Stimulated activated naive CD8-positive, alpha-beta T cell treated with anti-CD3 and anti-CD28 coated beads, Interleukin-15, Interleukin-2, amounts not matched to agents 100 U/mL and 50 U/mL, for 24 hours (primary cell): ENCODE data around the gene MRPL36.
"Not testable (repeated sequence)": the region's sequence is repeated elsewhere in the genome, so short reads cannot be mapped to it uniquely, and the experiment has no call there.

Source experiments
- ATAC-seq: fragments of 150-1000 bp; cut with Tn5 transposase; one replicate; pipeline ENCODE4 v1.10.0; 2021
- DNase-seq: peaks from one replicate; pipeline ENCODE4 v3.0.0; 2021

Gene MRPL36

DNA sequence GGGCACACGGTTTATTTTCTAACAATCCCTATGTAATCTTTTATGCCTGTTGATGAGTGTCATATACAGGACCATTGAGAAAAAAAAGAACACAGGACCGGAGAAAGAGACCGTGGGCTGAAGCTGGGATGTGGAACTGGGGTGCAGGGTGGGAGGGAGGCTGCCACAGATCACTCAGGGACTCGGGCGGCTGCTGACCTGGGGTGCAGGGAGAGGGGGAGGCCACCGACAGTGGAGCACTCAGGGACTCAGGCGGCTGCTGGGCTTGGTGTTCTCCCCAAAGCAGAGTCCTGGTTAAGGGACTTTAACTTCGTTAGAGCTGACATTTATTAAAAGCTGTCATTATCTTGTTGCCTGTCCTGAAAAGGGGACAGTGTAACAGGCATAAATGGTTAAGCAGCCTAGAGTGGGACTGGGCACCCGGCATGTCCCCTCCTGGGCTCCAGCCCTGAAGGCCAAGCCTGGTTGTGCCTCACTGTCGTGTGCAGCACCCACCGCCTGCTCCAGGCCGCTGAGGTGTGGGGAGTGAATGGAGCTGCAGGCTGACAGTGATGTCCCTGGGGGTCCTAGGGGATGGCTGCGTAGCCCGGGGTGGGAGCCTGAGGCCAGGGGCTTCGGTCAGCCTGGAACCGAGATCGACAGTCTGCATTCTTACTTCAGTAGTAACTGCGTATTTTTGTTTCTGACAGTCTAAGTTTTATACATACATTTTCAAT is 15.6 kb upstream of the MRPL36 start:
- no peak for ATAC-seq

DNA sequence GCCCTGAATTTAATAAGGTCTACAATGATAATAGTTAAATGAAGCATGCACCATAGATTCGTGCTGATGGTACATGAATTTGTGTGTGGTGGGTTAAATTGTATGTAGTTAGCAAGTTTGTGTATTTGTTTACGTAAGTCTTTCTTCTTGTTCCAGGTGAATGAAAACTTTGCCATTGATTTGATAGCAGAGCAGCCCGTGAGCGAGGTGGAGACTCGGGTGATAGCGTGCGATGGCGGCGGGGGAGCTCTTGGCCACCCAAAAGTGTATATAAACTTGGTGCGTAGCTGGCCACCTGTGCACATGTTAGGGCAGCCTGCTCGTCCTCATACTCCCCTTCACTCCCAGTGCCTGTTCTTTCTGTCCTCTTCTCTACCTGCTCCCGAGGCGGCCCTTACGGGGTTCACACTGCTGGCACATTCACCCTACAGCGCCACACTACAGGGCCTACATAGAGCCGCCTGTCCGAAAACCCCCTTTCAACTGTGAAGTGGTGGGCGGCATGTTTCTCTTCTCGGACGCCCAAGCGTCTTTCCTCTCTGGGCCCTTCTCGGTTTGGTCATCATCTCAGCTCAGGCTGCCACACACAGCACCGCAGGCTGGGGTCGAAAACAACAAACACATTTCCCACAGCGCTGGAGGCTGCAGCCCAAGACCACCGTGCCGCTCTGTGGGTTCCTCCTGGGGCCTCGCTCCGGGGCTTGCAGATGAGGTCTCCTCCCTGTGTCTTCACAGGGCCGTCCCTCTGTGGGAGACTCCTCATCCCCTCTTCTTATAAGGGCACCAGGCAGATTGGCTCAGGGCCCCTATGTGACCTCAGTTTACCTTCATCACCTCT is 14.8 kb upstream of the MRPL36 start:
- DNase-seq: no peak
- peak; percentile 13 for ATAC-seq

More for the DNA sequence above, 15.6 kb upstream of the MRPL36 start:
- DNase-seq: no peak

GRCh38 chr5:1810581-1811101 is 11.0 kb upstream of the MRPL36 start:
- DNase-seq (no peak), ATAC-seq (no peak)

DNA sequence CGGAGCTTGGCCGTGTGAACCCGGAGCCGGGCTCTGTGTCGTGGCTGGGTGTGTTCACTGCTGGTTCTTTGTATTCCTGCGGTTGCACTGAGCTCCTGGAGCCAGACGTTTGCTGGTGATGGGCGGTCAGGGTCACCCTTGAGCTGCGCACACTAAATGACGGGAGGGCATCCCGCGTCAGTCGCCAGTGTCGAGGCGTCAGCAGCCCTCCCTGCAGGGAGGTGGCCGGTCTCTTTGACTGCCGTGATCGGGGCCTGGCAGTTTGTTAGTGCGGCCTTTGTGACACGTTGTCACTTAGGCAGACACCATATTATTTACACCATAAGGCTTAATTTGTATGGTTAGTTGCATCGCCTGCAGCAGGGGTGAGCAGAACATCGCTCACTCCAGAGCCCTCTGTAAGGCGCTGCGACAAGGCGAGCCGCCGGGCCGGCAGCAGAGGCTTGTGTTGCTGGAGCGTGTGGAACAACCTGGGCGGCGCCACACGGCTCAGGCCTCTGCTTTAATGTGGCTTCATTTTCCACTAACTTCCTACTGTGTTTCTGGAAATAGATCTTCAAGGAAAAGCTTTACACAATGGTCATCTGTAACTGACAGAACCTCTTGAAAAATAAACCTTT is 9.9 kb upstream of the MRPL36 start:
- DNase-seq (no peak), ATAC-seq (no peak)

GRCh38 chr5:1808439-1808838 is 8.8 kb upstream of the MRPL36 start:
- DNase-seq (no peak), ATAC-seq (no peak)

- DNase-seq (no peak), ATAC-seq (no peak)
These were observed 8.0 kb upstream of the MRPL36 start for GRCh38 chr5:1807451-1808185.

DNA sequence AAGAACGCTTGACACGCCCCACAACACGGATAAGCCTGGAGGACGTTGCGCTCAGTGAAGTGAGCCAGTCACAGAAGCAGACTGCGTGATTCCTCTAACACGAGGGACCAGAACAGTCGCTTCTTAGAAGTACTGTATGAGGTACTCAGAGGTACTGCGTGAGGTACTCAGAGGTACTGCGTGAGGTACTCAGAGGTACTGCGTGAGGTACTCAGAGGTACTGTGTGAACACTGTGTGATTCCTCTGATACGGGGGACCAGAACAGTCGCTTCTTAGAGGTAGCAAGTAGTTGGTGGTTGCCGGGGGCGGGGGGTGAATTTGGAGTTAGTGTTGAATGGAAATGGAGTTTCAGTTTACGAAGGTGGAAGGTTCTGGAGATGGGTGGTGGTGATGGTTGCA is 7.3 kb upstream of the MRPL36 start:
- ATAC-seq: no peak
- no peak for DNase-seq

GRCh38 chr5:1806199-1806598 is 6.6 kb upstream of the MRPL36 start:
- no peak for DNase-seq

DNA sequence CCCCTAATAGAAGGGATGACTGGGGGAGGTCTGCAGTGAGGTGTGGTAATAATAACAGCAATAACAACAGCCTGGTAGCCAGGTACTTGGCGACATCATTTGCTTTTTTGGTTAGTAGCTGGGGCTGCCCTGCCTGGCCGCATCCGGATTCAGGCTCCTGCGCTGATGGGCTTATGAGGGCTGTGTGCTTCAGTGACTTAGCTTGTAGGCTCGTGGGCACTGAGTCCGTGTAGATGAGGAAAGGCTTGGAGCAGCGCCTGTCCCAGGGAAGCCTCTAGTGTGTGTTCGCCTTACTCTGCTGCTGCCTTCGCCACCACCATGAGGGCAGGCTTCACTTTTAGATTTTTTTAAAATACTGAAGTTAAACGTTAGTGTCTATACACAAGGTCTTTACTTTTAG is 6.1 kb upstream of the MRPL36 start:
- no peak for ATAC-seq
- DNase-seq: no peak

More at GRCh38 chr5:1806199-1806598, 6.6 kb upstream of the MRPL36 start:
- no peak for ATAC-seq

DNA sequence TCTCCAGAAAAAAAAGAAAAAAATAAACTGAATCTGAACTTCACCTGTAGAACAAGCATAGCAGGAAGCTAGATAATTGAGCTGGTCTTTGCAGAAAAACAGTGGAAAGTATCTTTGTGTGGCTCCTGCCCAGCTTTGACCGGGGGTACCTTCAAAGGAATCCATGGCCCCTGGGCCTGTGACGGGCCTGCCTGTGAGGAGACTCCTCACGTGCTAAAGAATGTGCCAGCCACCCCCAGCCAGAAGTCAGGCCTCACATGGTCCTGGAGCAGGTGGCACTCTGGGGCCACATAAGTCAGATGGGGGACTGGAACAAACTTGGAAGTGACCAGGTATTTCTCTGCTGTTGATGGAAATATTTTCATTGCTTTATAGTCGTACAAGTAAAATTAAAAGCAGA is 5.7 kb upstream of the MRPL36 start:
- ATAC-seq (no peak), DNase-seq (no peak)

- DNase-seq: no peak
- no peak for ATAC-seq
These were observed 4.5 kb upstream of the MRPL36 start for GRCh38 chr5:1804001-1804690.

DNA sequence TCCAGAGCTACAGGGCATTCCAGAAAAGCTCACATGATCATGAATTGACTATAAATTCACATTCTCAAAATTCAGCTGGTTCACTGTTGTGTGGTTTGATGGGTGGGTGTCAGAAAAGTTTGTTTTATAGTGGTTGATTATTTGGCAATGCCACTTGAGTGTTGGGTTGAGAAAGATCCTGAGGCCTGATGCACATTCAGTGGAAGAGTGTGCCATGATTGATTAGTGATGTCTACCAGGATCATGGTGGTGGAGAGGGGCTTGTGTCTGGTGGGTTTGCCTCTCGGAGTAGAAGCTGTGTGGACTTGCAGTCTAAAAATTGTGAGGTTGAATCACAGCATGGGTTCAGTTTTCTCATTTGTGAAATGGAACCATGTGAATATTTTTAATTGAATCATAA is 3.6 kb upstream of the MRPL36 start:
- ATAC-seq: no peak
- DNase-seq: no peak

GRCh38 chr5:1801967-1802295 is 2.3 kb upstream of the MRPL36 start:
- no peak for DNase-seq
- ATAC-seq: no peak

- peak; percentile 60 for ATAC-seq
- DNase-seq: peak; percentile 89
These were observed 1.8 kb upstream of the MRPL36 start, which contains the start of gene NDUFS6 for GRCh38 chr5:1801222-1801966. Gene NDUFS6 (plus strand): TSS chr5:1801407. CDS start chr5:1801418, 11 bp downstream.

GRCh38 chr5:1800472-1801221 is 1.0 kb upstream of the MRPL36 start:
- DNase-seq (no peak), ATAC-seq (peak; percentile 29)

DNA sequence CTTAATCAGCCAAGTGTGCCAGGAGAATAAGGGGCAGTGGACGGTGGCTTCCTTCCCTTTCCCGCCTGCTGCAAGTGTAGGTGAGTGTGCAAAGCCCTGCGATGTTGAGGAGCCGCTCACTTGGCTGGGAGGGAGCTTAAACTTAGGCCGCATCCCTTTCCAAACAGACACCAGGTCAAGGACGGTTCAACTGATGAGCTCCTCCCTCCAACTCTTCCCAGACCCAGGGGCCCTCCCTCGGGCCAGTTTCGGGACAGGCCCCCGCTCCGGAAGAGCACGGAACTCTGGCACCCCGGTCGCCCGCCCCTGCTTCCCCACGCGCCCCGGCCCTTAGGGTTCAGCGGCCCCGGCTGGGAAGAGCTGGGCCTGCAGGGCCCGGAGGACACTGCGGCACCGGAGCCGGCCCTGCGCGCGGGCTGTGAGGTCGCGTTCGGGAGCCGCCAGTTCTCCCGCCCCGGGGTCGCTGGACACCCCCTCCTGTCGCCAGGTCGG is 481 bp downstream of the MRPL36 start:
- peak; percentile 9 for ATAC-seq
- peak; percentile 55 for DNase-seq

- ATAC-seq, DNase-seq: not testable (repeated sequence)
These were observed 1.0 kb downstream of the MRPL36 start for GRCh38 chr5:1798589-1798988.

GRCh38 chr5:1797855-1798254 is 1.8 kb downstream of the MRPL36 start:
- ATAC-seq (no peak), DNase-seq (no peak)

DNA sequence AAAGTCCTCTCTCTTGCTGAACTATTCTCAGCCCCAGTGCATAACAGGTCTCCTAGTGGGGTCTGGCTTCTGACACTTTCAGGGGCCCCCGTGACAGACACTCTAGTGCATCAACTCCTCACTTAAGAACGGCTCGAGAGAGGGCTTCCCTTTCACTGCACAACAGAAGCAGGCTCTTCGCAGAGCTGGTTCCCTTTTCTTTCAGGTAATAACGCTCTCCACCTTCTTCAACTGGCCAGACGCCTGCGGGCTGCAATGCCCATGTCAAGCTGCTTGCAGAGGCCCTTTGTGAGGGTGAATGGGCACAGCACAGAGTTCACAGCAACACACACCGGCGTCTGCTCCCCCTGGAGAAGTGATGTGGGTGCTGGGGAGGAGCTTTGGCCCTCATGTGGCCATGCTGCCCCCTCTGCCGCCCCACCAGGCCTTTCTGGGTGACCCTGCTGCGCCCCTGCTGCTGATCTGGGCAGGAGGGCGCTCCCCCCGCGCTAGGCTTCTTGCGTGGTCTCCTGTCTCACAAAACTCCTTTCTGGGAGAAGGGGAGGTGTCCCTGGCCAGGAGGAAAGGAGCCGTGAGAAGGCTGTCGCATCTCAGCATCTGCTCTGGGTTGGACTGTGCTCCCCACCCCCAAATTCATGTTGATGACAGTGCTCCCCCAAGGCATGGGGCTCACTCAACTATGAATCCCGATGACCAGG is 2.4 kb downstream of the MRPL36 start:
- ATAC-seq: no peak

More for the DNA sequence above, 2.4 kb downstream of the MRPL36 start:
- DNase-seq: no peak
